ENCODE results near the gene PRR14. TPM values are rescaled to one million over a fixed set of nuclear protein-coding genes. Genes with fewer than 3 reads are reported as not detected.

PRR14 gene
- total RNA-seq, 4 donors from 2014 or later, result 45.5 to 107 (median 65.0) TPM

- Histone ChIP-seq H3K4me3 (no peak overlapping the region), H3K4me1 (peaks cover 0 to 34% (median 10%) of the 10 kb centered on the region in 4 donors), H3K27me3 (no peaks in the 10 kb centered on the region), H3K9me3 (no peaks in the 10 kb centered on the region), H3K36me3 (peaks cover 0 to 44% (median 2%) of the 10 kb centered on the region in 3 donors), H3K27ac (no peak overlapping the region)
- DNase-seq, result no peak
- TF ChIP-seq POLR2A (IDR thresholded peaks at IDR 0.05) (no peak), CTCF (IDR thresholded peaks at IDR 0.05) (no peak)
These were observed 2.0 kb downstream of the PRR14 start for GRCh38 chr16:30652718-30653117.

GRCh38 chr16:30654856-30655255, 4.1 kb downstream of the PRR14 start:
- TF ChIP-seq CTCF (IDR thresholded peaks at IDR 0.05) (no peak), POLR2A (IDR thresholded peaks at IDR 0.05) (no peak)
- Histone ChIP-seq H3K4me1 (peaks cover 0 to 29% (median 10%) of the 10 kb centered on the region in 4 donors), H3K4me3 (no peak overlapping the region), H3K27ac (no peak overlapping the region), H3K36me3 (peaks cover 0 to 44% (median 2%) of the 10 kb centered on the region in 3 donors), H3K9me3 (no peaks in the 10 kb centered on the region), H3K27me3 (no peaks in the 10 kb centered on the region)
- DNase-seq, result no peak

GRCh38 chr16:30655815-30656347, 5.1 kb downstream of the PRR14 start:
- no peak for TF ChIP-seq CTCF (IDR thresholded peaks at IDR 0.05)
- TF ChIP-seq POLR2A (IDR thresholded peaks at IDR 0.05), result no peak
- H3K4me3 ChIP-seq, result no peak overlapping the region
- H3K4me1 ChIP-seq, result peaks cover 0 to 38% (median 19%) of the 10 kb centered on the region in 4 donors
- H3K27ac ChIP-seq, result no peak overlapping the region
- H3K27me3 ChIP-seq, result no peaks in the 10 kb centered on the region
- H3K36me3 ChIP-seq, result peaks cover 0 to 44% (median 2%) of the 10 kb centered on the region in 3 donors
- no peak for DNase-seq
- H3K9me3 ChIP-seq, result no peaks in the 10 kb centered on the region

DNA sequence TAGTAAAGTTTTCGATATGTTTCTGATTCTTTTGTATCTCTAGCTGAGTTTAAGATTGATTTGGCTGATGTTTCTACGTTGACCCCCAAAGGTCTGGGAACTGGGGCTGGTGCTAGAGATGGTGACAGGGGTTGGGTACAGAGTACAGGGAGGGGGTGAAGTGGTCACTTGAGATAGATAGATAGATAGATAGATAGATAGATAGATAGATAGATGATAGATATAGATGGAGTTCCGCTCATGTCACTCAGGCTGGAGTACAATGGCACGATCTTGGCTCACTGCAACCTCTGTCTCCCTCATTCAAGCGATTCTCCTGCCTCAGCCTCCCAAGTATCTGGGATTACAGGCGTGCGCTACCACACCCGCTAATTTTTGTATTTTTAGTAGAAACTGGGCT, 5.6 kb downstream of the PRR14 start:
- Histone ChIP-seq H3K36me3 (peaks cover 0 to 47% (median 2%) of the 10 kb centered on the region in 3 donors), H3K27ac (peak overlapping the region in 2 of 4 donors; percentile 79 to 98), H3K9me3 (no peaks in the 10 kb centered on the region), H3K4me1 (peaks cover 4 to 43% (median 24%) of the 10 kb centered on the region in 4 donors), H3K27me3 (no peaks in the 10 kb centered on the region), H3K4me3 (no peak overlapping the region)
- TF ChIP-seq CTCF (IDR thresholded peaks at IDR 0.05) (no peak), POLR2A (IDR thresholded peaks at IDR 0.05) (no peak)
- no peak for DNase-seq

DNA sequence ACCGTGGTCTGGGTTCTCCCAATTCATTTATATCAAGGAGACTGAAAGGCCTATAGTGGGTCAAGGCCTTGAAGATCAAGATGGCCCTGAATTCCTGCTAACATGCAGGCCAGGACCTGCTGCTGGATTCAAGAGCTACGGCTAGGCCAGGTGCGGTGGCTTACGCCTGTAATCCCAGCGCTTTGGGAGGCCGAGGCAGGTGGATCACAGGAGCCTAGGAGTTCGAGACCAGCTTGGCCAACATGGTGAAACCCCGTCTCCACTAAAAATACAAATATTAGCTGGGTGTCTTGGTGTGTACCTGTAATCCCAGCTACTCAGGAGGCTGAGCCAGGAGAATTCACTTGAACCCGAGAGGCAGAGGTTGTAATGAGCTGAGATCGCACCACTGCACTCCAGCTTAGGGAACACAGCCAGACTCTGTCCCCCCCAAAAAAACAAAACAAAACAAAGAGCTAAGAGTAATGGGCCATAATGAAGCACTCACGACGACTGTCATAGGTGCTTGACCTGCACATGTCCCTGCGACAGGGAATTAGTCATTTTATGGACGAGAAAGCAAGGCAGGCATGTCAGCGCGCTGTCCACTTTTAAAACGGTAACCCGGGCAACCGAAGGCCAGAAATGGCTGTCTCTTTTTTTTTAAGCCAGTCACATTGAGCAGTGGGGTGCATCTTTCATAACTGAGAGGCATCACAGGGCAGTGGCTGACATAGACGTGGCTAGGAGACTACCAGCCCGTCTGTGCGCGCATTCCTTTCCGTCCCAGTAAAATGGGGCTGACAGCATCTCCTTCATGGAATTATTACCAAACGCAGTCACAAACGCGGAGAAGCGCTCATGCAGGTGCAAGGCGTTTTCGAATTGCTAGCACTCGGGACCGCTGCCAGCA, 6.5 kb downstream of the PRR14 start:
- peak overlapping the region; percentile 19 to 99 (median 50) for H3K4me3 ChIP-seq
- H3K9me3 ChIP-seq, result no peaks in the 10 kb centered on the region
- peaks cover 0 to 55% (median 2%) of the 10 kb centered on the region in 3 donors for H3K36me3 ChIP-seq
- H3K4me1 ChIP-seq, result peaks cover 4 to 43% (median 25%) of the 10 kb centered on the region in 4 donors
- no peak for TF ChIP-seq POLR2A (IDR thresholded peaks at IDR 0.05)
- no peak for TF ChIP-seq CTCF (IDR thresholded peaks at IDR 0.05)
- peak overlapping the region; percentile 79 to 99 (median 98) for H3K27ac ChIP-seq
- H3K27me3 ChIP-seq, result no peaks in the 10 kb centered on the region
- no peak for DNase-seq

Data from Peyer's patch (tissue), 4 donors.